Hippocampal formation (tissue), 2 donors: ENCODE measurements around the gene GPR32.
A peak's percentile ranks its signal among the peaks of the same experiment; 100 is the strongest.
"Not testable (repeated sequence)": the region's sequence is repeated elsewhere in the genome, so short reads cannot be mapped to it uniquely, and the experiment has no call there.

ENCODE experiments used
- DNase-seq, 2 donors: peaks; one replicate each; lab custom pipeline; 2025; lab: John Stamatoyannopoulos, UW

Gene GPR32

GRCh38 chr19:50801107-50801506 lies 30.8 kb downstream of the GPR32 start:
- DNase-seq: no peak

- no peak for DNase-seq
Measured at GRCh38 chr19:50803633-50804419, 33.6 kb downstream of the GPR32 start.

DNA sequence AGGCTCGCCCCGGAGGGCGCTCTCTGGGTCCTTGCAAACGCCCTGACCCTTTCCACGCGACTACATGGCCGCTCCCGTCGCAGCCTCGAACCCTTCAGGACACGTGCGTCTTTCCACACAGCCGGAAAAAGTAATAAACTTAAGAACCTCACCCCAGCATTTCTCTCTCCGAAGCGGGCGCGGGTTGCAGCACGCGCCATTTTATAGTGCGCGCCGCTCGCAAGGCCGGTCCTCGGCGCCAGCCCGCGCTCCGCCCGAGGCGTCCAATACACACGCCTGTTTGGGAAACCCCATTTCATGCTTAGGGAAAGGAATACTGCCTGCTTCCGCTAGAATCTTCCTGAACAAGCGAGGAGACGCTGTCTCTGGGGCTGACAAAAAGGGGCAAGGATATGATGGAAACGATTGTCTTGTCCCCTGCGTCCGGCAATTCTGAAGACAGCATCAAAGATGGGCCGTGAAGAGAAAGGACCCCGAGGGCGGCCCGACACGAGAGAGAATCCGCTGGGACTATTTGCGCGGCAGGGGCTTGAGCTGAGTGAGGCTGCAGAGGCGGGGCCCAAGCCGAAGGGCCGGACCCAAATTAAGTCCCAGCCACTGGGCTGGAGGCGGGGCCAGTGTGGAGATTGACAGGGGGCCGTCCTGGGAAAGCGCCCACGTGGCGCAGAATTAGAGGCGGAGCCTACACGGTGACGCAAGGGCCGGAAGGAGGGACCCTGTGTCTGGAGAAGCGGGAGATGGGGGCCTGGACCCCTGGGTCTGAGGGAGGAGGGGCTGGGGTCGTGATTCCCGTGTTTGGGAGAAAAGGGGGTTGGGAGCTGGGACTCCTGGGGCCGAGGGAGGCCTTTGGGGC lies 34.4 kb downstream of the GPR32 start:
- peak; percentile 97 to 98 for DNase-seq

- no peak for DNase-seq
Measured at GRCh38 chr19:50808856-50809255, 38.6 kb downstream of the GPR32 start.

GRCh38 chr19:50811622-50812238 lies 41.5 kb downstream of the GPR32 start:
- DNase-seq: not testable (repeated sequence)

DNA sequence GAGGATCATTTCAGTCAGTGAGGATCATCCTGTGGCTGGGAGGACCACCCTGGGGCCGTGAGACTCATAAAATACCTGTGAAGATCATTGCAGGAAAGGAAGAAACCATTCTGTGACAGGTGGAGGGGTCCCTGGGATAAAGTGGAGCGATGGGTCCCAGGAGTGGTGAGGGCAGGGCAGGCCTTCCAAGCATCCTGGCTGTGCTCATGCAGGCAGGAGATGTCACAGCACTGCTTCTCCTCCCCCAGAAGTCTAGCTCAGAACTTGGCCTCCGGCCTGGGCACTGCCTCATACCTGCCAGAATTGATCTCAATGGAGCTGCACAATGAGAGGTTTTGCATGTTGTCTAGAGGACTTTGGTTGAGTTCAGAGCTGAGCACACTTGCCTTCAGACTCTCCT lies 42.2 kb downstream of the GPR32 start:
- no peak for DNase-seq

DNA sequence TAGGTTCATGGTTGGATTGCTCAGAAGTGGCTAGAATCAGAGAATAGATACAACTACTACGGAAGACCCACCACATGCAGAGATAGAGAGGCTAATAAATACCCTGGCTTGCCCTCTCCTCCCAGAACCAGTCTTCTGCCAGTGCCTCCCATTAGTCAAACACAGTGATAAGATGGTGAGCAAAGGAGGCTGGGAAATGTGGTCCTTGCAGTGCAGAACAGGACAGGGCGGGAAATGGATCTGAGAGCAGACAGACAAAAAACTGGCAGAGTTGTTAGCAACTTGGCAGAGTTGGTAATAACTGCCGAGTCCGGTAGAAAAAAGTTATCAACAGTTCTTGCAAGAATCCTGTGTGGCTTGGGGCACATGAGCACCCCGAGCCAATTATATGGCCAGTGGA lies 44.6 kb downstream of the GPR32 start:
- no peak for DNase-seq

GRCh38 chr19:50815439-50815838 lies 45.2 kb downstream of the GPR32 start:
- DNase-seq: no peak

DNA sequence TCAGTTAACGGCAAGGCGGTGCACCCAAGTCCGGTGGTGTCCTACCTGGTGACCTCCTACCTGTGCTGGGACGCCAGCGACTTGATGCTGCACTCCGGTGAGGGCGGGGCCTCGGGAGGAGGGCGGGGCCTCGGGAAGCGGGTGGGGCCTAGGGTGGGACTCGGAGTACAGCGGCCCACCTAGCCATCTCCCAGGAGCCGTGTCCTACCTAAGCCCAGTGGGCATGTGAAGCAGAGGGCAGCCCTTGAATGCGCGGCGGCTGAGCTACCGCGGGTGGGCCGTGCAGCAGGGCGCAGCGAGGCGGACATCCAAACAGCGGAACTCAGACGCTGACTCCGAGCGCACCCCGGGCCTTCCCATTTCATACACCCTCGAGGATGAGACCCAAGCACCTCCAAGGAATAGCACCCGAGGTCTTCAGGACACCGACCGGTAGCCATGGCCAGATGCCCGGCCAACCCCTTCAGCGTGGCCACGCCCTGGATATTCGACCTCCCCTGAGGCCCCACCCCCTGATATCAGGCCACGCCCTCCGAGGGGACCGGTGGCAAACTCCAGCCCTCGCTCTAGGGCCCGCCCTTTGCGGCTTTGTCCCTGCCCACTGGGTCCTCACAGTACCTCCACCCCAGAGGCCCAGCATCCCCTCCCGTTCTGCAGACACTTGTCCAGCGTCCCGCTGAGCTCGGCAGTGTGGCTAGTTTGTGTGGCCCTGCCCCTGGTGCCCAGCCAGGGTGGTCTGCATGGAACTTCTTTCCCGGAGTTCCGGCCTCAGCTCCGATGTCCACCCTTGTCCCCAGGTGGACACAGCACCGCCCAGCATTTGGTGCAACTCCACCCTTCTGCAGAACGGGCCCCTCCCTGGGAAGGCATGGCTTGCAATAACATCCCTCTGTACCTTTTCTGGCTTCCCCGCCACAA lies 47.9 kb downstream of the GPR32 start:
- DNase-seq: no peak

DNA sequence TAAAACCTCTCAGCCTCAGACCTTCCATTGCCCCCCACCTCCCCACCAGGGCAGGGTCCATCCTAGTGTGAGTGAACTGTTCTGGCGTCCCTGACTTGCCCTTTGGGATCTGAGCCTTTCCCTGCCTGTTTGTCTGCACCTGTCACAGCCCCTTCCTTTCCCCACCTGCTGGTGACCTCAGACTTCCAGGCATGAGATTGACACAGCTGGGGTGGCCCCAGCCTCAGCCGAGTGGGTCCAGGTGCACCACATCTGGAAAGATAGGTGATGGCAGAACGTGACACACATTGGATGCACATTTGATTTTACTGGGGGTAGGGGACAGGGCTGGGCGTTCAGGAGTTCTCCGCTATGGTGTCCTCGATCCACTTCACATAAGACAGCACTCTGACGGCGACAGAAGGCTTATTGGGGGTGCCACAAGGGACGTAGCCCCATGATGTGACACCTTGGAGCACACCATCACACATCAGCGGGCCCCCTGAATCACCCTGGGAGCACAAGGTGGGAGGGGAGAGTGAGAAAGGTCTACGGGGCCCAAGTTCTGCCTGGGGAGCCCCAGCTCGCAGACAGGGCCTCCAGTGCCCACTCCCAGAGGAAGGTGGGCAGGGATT lies 48.7 kb downstream of the GPR32 start:
- no peak for DNase-seq

- no peak for DNase-seq
Measured at GRCh38 chr19:50819636-50820035, 49.4 kb downstream of the GPR32 start.

DNA sequence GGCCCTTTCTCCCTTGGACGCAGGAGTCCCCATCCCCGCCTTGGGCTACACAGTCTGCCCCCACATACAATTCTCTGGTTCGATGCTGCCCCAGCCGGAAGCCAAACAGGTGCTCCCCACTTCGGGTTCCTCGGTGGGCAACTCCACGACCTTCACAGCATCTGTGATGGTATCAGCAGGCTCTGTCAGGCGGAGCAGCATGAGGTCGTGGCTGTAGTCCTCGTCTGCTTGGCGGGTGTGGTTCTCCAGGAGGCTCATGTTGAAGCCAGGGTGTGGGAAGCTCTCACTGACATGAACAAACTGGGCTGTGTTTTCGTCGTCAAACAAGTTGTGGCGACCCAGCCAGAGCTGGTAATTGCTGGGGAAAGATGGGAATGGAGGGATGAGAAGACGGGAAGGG lies 49.8 kb downstream of the GPR32 start:
- DNase-seq: no peak

DNA sequence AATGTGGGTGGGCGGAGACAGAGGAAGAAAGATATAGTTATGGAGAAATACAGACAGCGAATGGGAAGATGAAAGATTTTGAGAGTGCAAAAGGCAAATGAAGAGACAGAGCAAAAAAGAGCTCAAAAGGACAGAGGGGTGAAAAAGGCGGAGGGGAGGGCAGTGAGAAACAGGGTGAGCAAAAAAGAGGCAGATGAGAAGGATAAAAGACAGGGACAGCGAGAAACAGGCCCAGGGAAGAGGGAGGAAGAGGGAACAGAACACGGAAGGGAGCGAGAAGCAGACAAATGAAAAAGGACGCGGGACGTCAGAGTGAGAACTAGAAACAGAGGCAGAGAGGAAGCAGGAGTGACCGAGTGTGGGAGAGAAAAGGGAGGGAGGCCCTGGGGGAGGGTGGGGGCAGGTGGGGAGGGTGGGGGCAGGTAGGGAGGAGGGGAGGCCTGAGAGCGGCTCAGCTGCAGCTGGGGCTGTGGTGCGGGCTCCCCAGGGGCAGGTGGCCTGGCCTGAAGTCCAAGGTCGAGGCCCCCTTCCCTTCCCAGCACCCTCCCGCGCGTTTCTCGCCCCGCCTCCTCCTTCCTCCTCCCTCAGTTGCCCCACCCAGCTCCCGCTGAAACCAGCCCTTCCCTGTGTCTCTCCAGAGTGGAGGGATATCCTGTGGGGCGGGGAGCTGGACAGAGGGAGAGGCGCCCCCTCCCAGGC lies 50.4 kb downstream of the GPR32 start:
- DNase-seq: no peak

DNA sequence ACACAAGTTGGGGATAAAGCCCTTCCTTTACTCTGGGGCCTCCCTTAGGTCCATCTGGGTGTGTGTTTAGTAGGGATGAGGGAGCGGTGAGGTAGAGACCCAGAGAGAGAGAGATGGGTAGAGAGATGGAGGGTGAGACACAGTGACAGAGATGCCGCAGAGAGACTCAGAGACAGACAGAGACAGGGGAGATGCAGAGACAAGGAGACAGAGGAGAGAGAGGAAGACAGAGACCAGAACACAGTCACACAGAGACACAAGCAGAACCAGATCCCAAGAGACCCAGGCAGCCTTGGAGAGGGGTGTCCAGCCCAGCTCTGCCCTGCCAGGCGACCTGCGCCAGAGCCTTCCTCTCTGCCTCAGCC lies 51.0 kb downstream of the GPR32 start:
- DNase-seq: no peak
